HepG2 (cell line): ENCODE data around the gene SPG7. TPM values are rescaled to one million over a fixed set of nuclear protein-coding genes. Genes with fewer than 3 reads are reported as not detected.

ENCODE experiments used
- ATF5 ChIP-seq: sonication (generic); formaldehyde crosslinking; IDR thresholded peaks from 2 replicates; pipeline ENCODE4 v1.4.0; 2020; ENCODE audit warnings: mild to moderate bottlenecking, low read depth, missing genetic modification reagents
- RERE ChIP-seq: IDR thresholded peaks from 2 replicates; pipeline ENCODE4 v1.6.1; 2016; ENCODE audit warnings: low read depth, missing genetic modification reagents, missing compliant biosample characterization
- THAP7 ChIP-seq: sonication (generic); formaldehyde crosslinking; IDR thresholded peaks from 2 replicates; pipeline ENCODE4 v1.8.1; 2023; ENCODE audit warnings: mild to moderate bottlenecking, missing genetic modification reagents
- ZBTB40 ChIP-seq, 2 experiments: fragments of 450-650 bp in 1 of 2; sonication (generic) in 1 of 2; formaldehyde crosslinking in 1 of 2; IDR thresholded peaks; 2 replicates each; pipeline versions ENCODE4 v1.6.1 to v1.8.0; 2016 to 2022; ENCODE audit warnings: antibody characterized with exemption in 1 of 2, mild to moderate bottlenecking in 1 of 2, missing genetic modification reagents in 1 of 2
- ZNF496 ChIP-seq: sonication (generic); formaldehyde crosslinking; IDR thresholded peaks from 2 replicates; pipeline ENCODE4 v1.8.1; 2023; ENCODE audit warnings: mild to moderate bottlenecking, moderate library complexity, missing genetic modification reagents; ENCODE audit not compliant: insufficient replicate concordance
- ZNF550 ChIP-seq: sonication (generic); formaldehyde crosslinking; IDR thresholded peaks from 2 replicates; pipeline ENCODE4 v1.4.0; 2020; ENCODE audit warnings: mild to moderate bottlenecking, missing genetic modification reagents, borderline replicate concordance
- ZNF724P ChIP-seq: sonication (generic); formaldehyde crosslinking; IDR thresholded peaks from 2 replicates; pipeline ENCODE4 v1.8.0; 2022; ENCODE audit warnings: missing genetic modification reagents, borderline replicate concordance
- polyA plus RNA-seq, 8 experiments: library from polyadenylated mRNA; depleted of rRNA in 3 of 8; stranded (reverse) in 7 of 8; unstranded in 1 of 8; fragments of >200 nt; fragmentation: Illumina TruSeq in 4 of 8; extraction: Trizol in 4 of 8; gene quantifications; 2 replicates each; pipeline versions ENCODE4 v1.2.1 to v1.2.3, GENCODE V29; 2011 to 2016; ENCODE audit warnings: low read depth in 4 of 8, missing spikeins in 1 of 8, mixed read lengths in 1 of 8; ENCODE audit not compliant: insufficient read depth in 1 of 8
- total RNA-seq, 5 experiments: library from RNA; depleted of rRNA; stranded (reverse); fragments of >200 nt; fragmentation: Illumina TruSeq; extraction: Trizol; gene quantifications; 2 replicates each; pipeline ENCODE4 v1.2.3, GENCODE V29; 2016; ENCODE audit warnings: low read depth in 1 of 5
- TF ChIP-seq, protein P1 (sequence below): IDR thresholded peaks from 2 replicates; pipeline ENCODE4 v1.6.1; 2016; ENCODE audit warnings: mild to moderate bottlenecking, missing biosample characterization, missing genetic modification reagents

The SPG7 gene
- total and polyA plus RNA-seq, 2 of the 13 experiments (the other 11 are each of a cell fraction or from before 2014, with no cell fraction given) = 66.0 to 136 TPM

- TF ChIP-seq ZBTB40 (IDR thresholded peaks at IDR 0.05) = no peak
- peak; percentile 58 for TF ChIP-seq ZBTB40 (CRISPR knock-in tag; IDR thresholded peaks at IDR 0.05)
- TF ChIP-seq, protein P1, sequence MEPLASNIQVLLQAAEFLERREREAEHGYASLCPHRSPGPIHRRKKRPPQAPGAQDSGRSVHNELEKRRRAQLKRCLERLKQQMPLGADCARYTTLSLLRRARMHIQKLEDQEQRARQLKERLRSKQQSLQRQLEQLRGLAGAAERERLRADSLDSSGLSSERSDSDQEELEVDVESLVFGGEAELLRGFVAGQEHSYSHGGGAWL (CRISPR knock-in tag) = peak; percentile 93
- 0 out of 2 replicates have a peak, but pooled peaks have one; percentile 43 for TF ChIP-seq THAP7 (CRISPR knock-in tag)
- TF ChIP-seq ZNF724P (CRISPR knock-in tag) = peak; percentile 85
- no peak for TF ChIP-seq ATF5 (CRISPR knock-in tag)
- peak; percentile 22; the same call in 1 of the 2 replicates for TF ChIP-seq ZNF550 (CRISPR knock-in tag)
- no peak for TF ChIP-seq ZNF496 (CRISPR knock-in tag)
- TF ChIP-seq RERE (CRISPR knock-in tag) = peak; percentile 68; the same call in 1 of the 2 replicates
Measured at GRCh38 chr16:89560378-89561141, 52.4 kb downstream of the SPG7 start, which contains the start of gene RPL13 (continued).
